NCI-H2227 (cell line): ENCODE data around the gene COL13A1.

ENCODE experiments used
- DNase-seq: peaks from one replicate; lab custom pipeline; 2025; ENCODE audit not compliant: unreplicated experiment; lab: John Stamatoyannopoulos, UW

Gene COL13A1

DNA sequence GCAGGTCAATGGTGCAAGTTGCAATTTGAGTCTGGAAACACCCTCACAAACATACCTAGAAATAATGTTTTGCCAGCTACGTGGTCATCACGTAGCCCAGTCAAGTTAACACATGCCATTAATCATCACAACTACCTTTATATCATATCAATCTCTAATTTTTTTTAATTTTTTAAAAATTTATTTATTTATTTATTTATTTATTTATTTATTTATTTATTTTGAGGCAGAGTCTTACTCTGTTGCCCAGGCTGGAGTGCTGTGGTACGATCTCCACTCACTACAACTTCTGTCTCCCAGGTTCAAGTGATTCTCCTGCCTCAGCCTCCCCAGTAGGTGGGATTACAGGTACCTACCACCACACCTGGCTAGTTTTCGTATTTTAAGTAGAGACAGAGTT lies 198.6 kb downstream of the COL13A1 start:
- DNase-seq = no peak

GRCh38 chr10:70007116-70007820 lies 205.6 kb downstream of the COL13A1 start:
- no peak for DNase-seq
